ENCODE results near the gene NUP210L. TPM values are rescaled to one million over a fixed set of nuclear protein-coding genes. Genes with fewer than 3 reads are reported as not detected.

NUP210L gene
- total and polyA plus RNA-seq, 9 of the 15 experiments (the other 6 are each of a cell fraction or from before 2014, with no cell fraction given), result 0.01 to 0.04 TPM; not detected in 7

DNA sequence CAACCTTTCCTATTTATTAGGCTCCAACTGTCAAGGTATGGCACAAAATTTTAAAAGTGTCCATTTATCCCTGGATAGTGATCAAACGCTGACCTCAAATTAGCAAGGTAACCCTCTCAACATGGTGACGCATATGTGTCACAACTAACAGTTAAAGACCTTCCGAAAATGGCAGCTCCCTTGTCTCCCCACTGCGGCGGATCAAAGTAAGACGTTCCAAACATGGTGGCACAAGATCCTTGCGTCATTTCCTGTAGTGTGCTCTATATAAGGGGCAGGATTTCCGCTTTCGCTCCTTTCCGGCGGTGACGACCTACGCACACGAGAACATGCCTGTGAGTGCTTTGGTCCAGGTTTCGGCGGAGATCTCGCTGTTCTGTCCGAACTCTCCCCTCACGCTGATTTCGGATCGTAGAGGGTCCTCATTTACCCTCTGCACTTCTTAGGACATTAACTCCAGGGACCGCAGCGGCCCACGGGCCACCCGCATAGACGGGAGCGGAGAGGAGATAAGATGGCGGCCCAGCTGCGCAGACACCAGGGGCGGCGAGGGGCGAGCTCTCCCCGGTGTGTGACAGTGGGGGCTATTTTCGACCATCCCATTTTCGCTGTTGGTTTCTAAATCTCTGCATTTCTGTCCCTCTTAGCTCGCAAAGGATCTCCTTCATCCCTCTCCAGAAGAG lies 164.3 kb downstream of the NUP210L start, which contains the start of gene RPS27 (continued):
- TF ChIP-seq TRIM28 (IDR thresholded peaks at IDR 0.05) (no peak), ZFP30 (CRISPR knock-in tag; IDR thresholded peaks at IDR 0.05; ENCODE audit: borderline replicate concordance) (no peak), SIN3B (IDR thresholded peaks at IDR 0.05; ENCODE audit: low read depth) (peak; percentile 78; the same call in 1 of the 2 replicates), DDX20 (tag; IDR thresholded peaks at IDR 0.05; ENCODE audit: low read depth) (peak; percentile 50; the same call in 1 of the 2 replicates), XRCC3 (IDR thresholded peaks at IDR 0.05) (no peak), CEBPB (tag; IDR thresholded peaks at IDR 0.05) (peak; percentile 93), ZNF324 (CRISPR knock-in tag; IDR thresholded peaks at IDR 0.05) (no peak; the same call in 1 of the 2 replicates), RBM34 (IDR thresholded peaks at IDR 0.05; ENCODE audit: borderline replicate concordance, insufficient read depth, low read length) (no peak)
- TF ChIP-seq, protein P1, sequence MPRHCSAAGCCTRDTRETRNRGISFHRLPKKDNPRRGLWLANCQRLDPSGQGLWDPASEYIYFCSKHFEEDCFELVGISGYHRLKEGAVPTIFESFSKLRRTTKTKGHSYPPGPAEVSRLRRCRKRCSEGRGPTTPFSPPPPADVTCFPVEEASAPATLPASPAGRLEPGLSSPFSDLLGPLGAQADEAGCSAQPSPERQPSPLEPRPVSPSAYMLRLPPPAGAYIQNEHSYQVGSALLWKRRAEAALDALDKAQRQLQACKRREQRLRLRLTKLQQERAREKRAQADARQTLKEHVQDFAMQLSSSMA (CRISPR knock-in tag; IDR thresholded peaks at IDR 0.05), result peak; percentile 99
- TF ChIP-seq, protein P2, sequence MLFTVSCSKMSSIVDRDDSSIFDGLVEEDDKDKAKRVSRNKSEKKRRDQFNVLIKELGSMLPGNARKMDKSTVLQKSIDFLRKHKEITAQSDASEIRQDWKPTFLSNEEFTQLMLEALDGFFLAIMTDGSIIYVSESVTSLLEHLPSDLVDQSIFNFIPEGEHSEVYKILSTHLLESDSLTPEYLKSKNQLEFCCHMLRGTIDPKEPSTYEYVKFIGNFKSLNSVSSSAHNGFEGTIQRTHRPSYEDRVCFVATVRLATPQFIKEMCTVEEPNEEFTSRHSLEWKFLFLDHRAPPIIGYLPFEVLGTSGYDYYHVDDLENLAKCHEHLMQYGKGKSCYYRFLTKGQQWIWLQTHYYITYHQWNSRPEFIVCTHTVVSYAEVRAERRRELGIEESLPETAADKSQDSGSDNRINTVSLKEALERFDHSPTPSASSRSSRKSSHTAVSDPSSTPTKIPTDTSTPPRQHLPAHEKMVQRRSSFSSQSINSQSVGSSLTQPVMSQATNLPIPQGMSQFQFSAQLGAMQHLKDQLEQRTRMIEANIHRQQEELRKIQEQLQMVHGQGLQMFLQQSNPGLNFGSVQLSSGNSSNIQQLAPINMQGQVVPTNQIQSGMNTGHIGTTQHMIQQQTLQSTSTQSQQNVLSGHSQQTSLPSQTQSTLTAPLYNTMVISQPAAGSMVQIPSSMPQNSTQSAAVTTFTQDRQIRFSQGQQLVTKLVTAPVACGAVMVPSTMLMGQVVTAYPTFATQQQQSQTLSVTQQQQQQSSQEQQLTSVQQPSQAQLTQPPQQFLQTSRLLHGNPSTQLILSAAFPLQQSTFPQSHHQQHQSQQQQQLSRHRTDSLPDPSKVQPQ (CRISPR knock-in tag; IDR thresholded peaks at IDR 0.05; ENCODE audit: borderline replicate concordance), result no peak
- TF ChIP-seq, protein P3, sequence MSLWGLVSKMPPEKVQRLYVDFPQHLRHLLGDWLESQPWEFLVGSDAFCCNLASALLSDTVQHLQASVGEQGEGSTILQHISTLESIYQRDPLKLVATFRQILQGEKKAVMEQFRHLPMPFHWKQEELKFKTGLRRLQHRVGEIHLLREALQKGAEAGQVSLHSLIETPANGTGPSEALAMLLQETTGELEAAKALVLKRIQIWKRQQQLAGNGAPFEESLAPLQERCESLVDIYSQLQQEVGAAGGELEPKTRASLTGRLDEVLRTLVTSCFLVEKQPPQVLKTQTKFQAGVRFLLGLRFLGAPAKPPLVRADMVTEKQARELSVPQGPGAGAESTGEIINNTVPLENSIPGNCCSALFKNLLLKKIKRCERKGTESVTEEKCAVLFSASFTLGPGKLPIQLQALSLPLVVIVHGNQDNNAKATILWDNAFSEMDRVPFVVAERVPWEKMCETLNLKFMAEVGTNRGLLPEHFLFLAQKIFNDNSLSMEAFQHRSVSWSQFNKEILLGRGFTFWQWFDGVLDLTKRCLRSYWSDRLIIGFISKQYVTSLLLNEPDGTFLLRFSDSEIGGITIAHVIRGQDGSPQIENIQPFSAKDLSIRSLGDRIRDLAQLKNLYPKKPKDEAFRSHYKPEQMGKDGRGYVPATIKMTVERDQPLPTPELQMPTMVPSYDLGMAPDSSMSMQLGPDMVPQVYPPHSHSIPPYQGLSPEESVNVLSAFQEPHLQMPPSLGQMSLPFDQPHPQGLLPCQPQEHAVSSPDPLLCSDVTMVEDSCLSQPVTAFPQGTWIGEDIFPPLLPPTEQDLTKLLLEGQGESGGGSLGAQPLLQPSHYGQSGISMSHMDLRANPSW (CRISPR knock-in tag; IDR thresholded peaks at IDR 0.05), result no peak
- TF ChIP-seq, protein P4, sequence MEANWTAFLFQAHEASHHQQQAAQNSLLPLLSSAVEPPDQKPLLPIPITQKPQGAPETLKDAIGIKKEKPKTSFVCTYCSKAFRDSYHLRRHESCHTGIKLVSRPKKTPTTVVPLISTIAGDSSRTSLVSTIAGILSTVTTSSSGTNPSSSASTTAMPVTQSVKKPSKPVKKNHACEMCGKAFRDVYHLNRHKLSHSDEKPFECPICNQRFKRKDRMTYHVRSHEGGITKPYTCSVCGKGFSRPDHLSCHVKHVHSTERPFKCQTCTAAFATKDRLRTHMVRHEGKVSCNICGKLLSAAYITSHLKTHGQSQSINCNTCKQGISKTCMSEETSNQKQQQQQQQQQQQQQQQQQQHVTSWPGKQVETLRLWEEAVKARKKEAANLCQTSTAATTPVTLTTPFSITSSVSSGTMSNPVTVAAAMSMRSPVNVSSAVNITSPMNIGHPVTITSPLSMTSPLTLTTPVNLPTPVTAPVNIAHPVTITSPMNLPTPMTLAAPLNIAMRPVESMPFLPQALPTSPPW (CRISPR knock-in tag; IDR thresholded peaks at IDR 0.05), result peak; percentile 36; the same call in 1 of the 2 replicates
- TF ChIP-seq, protein P5, sequence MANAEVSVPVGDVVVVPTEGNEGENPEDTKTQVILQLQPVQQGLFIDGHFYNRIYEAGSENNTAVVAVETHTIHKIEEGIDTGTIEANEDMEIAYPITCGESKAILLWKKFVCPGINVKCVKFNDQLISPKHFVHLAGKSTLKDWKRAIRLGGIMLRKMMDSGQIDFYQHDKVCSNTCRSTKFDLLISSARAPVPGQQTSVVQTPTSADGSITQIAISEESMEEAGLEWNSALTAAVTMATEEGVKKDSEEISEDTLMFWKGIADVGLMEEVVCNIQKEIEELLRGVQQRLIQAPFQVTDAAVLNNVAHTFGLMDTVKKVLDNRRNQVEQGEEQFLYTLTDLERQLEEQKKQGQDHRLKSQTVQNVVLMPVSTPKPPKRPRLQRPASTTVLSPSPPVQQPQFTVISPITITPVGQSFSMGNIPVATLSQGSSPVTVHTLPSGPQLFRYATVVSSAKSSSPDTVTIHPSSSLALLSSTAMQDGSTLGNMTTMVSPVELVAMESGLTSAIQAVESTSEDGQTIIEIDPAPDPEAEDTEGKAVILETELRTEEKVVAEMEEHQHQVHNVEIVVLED (CRISPR knock-in tag; IDR thresholded peaks at IDR 0.05), result no peak; the same call in 1 of the 2 replicates
- TF ChIP-seq, protein P6, sequence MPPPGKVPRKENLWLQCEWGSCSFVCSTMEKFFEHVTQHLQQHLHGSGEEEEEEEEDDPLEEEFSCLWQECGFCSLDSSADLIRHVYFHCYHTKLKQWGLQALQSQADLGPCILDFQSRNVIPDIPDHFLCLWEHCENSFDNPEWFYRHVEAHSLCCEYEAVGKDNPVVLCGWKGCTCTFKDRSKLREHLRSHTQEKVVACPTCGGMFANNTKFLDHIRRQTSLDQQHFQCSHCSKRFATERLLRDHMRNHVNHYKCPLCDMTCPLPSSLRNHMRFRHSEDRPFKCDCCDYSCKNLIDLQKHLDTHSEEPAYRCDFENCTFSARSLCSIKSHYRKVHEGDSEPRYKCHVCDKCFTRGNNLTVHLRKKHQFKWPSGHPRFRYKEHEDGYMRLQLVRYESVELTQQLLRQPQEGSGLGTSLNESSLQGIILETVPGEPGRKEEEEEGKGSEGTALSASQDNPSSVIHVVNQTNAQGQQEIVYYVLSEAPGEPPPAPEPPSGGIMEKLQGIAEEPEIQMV (tag; conservative IDR thresholded peaks at IDR 0.05; ENCODE audit: low read depth), result 0 out of 2 replicates have a peak, but pooled peaks have one; percentile 38

Data from K562 (cell line).